Duodenal mucosa (tissue), 2 donors: ENCODE results near the gene PROX2.

Source experiments
- H3K27ac ChIP-seq: one replicate; pipeline ENCODE4 v1.7.0; 2013; ENCODE audit warnings: low read depth, low read length
- H3K27me3 ChIP-seq, 2 donors: one replicate each; pipeline ENCODE4 v1.7.0; 2013; ENCODE audit warnings: low read length in 2 of 2, control low read depth in 1 of 2; ENCODE audit not compliant: insufficient read depth in 2 of 2, control insufficient read depth in 1 of 2
- H3K36me3 ChIP-seq, 2 donors: one replicate each; pipeline ENCODE4 v1.7.0; 2013; ENCODE audit warnings: low read length in 2 of 2, control low read depth in 1 of 2; ENCODE audit not compliant: insufficient read depth in 2 of 2, control insufficient read depth in 1 of 2
- H3K4me1 ChIP-seq, 2 donors: one replicate each; pipeline ENCODE4 v1.7.0; 2013; ENCODE audit warnings: low read length in 2 of 2, control low read depth in 1 of 2; ENCODE audit not compliant: insufficient read depth in 2 of 2, control insufficient read depth in 1 of 2
- H3K4me3 ChIP-seq, 2 donors: one replicate each; pipeline ENCODE4 v1.7.0; 2013; ENCODE audit warnings: low read length in 2 of 2, low read depth in 1 of 2
- H3K9ac ChIP-seq, 2 donors: one replicate each; pipeline ENCODE4 v1.7.0; 2013; ENCODE audit warnings: low read length in 2 of 2, low read depth in 1 of 2
- H3K9me3 ChIP-seq, 2 donors: one replicate each; pipeline ENCODE4 v1.7.0; 2013; ENCODE audit warnings: low read length in 2 of 2, control low read depth in 1 of 2; ENCODE audit not compliant: control insufficient read depth in 1 of 2

Gene PROX2

GRCh38 chr14:74852922-74853530 lies 22.9 kb downstream of the PROX2 start:
- H3K27me3 ChIP-seq: no peaks in the 10 kb centered on the region
- H3K9ac ChIP-seq: peak overlapping the region in 1 of 2 donors; percentile 22
- H3K9me3 ChIP-seq: no peaks in the 10 kb centered on the region
- no peaks in the 10 kb centered on the region for H3K36me3 ChIP-seq
- no peak overlapping the region for H3K4me3 ChIP-seq
- H3K4me1 ChIP-seq: peaks cover 17 to 24% of the 10 kb centered on the region in 2 donors
- H3K27ac ChIP-seq: peak overlapping the region; percentile 35

- no peaks in the 10 kb centered on the region for H3K36me3 ChIP-seq
- no peaks in the 10 kb centered on the region for H3K27me3 ChIP-seq
- H3K9me3 ChIP-seq: no peaks in the 10 kb centered on the region
- H3K4me1 ChIP-seq: peaks cover 2 to 9% of the 10 kb centered on the region in 2 donors
- H3K4me3 ChIP-seq: no peak overlapping the region
- H3K9ac ChIP-seq: no peak overlapping the region
- no peak overlapping the region for H3K27ac ChIP-seq
These were observed 27.2 kb downstream of the PROX2 start for GRCh38 chr14:74848768-74849167.

GRCh38 chr14:74846968-74847665 lies 28.8 kb downstream of the PROX2 start:
- Histone ChIP-seq H3K9me3 (no peaks in the 10 kb centered on the region), H3K27ac (no peak overlapping the region), H3K36me3 (no peaks in the 10 kb centered on the region), H3K9ac (no peak overlapping the region), H3K27me3 (no peaks in the 10 kb centered on the region), H3K4me3 (no peak overlapping the region), H3K4me1 (no peaks in the 10 kb centered on the region)

- H3K27ac ChIP-seq: no peak overlapping the region
These were observed 29.8 kb downstream of the PROX2 start for GRCh38 chr14:74846168-74846567.

GRCh38 chr14:74843653-74844052 lies 32.3 kb downstream of the PROX2 start:
- Histone ChIP-seq H3K9ac (no peak overlapping the region), H3K4me1 (peaks cover 0 to 4% of the 10 kb centered on the region in 2 donors), H3K27me3 (no peaks in the 10 kb centered on the region), H3K9me3 (no peaks in the 10 kb centered on the region), H3K4me3 (no peak overlapping the region), H3K27ac (no peak overlapping the region), H3K36me3 (no peaks in the 10 kb centered on the region)

More at GRCh38 chr14:74846168-74846567, 29.8 kb downstream of the PROX2 start:
- no peaks in the 10 kb centered on the region for H3K27me3 ChIP-seq
- peaks cover 0 to 2% of the 10 kb centered on the region in 2 donors for H3K4me1 ChIP-seq
- H3K9me3 ChIP-seq: no peaks in the 10 kb centered on the region
- H3K9ac ChIP-seq: no peak overlapping the region
- H3K36me3 ChIP-seq: no peaks in the 10 kb centered on the region
- H3K4me3 ChIP-seq: no peak overlapping the region

GRCh38 chr14:74841230-74842207 lies 34.4 kb downstream of the PROX2 start:
- Histone ChIP-seq H3K27me3 (no peaks in the 10 kb centered on the region), H3K4me1 (peaks cover 4 to 11% of the 10 kb centered on the region in 2 donors), H3K4me3 (no peak overlapping the region), H3K9me3 (no peaks in the 10 kb centered on the region), H3K36me3 (no peaks in the 10 kb centered on the region), H3K9ac (no peak overlapping the region), H3K27ac (no peak overlapping the region)

- Histone ChIP-seq H3K9ac (no peak overlapping the region), H3K27me3 (no peaks in the 10 kb centered on the region), H3K27ac (no peak overlapping the region), H3K36me3 (no peaks in the 10 kb centered on the region), H3K4me3 (no peak overlapping the region), H3K4me1 (peaks cover 4 to 15% of the 10 kb centered on the region in 2 donors), H3K9me3 (no peaks in the 10 kb centered on the region)
These were observed 35.3 kb downstream of the PROX2 start for GRCh38 chr14:74840603-74841030.

GRCh38 chr14:74838166-74838565 lies 37.8 kb downstream of the PROX2 start:
- Histone ChIP-seq H3K27me3 (no peaks in the 10 kb centered on the region), H3K4me3 (no peak overlapping the region), H3K4me1 (peaks cover 4 to 15% of the 10 kb centered on the region in 2 donors), H3K27ac (peak overlapping the region; percentile 15), H3K9me3 (no peaks in the 10 kb centered on the region), H3K36me3 (no peaks in the 10 kb centered on the region), H3K9ac (no peak overlapping the region)

GRCh38 chr14:74836251-74836960 lies 39.5 kb downstream of the PROX2 start:
- Histone ChIP-seq H3K9ac (no peak overlapping the region), H3K4me3 (no peak overlapping the region), H3K27ac (no peak overlapping the region), H3K9me3 (no peaks in the 10 kb centered on the region), H3K36me3 (peaks cover 0 to 3% of the 10 kb centered on the region in 2 donors), H3K4me1 (peaks cover 4 to 15% of the 10 kb centered on the region in 2 donors), H3K27me3 (no peaks in the 10 kb centered on the region)
